ENCODE data around the gene MSRB1.

GRCh38 chr16:1930338-1930720 lies 12.7 kb downstream of the MSRB1 start:
- no peak for TF ChIP-seq GATA2 (IDR thresholded peaks at IDR 0.05; ENCODE audit: low read depth, low read length)
- no peak for TF ChIP-seq GATA3 (IDR thresholded peaks at IDR 0.05; ENCODE audit: low read depth, low read length)

All from SH-SY5Y (cell line).